ENCODE results near the gene ZNF565. TPM values are rescaled to one million over a fixed set of nuclear protein-coding genes. Genes with fewer than 3 reads are reported as not detected.

ZNF565 gene
- total and polyA plus RNA-seq, 3 experiments from 2014 or later, result 2.1 to 6.4 (median 2.5) TPM

DNA sequence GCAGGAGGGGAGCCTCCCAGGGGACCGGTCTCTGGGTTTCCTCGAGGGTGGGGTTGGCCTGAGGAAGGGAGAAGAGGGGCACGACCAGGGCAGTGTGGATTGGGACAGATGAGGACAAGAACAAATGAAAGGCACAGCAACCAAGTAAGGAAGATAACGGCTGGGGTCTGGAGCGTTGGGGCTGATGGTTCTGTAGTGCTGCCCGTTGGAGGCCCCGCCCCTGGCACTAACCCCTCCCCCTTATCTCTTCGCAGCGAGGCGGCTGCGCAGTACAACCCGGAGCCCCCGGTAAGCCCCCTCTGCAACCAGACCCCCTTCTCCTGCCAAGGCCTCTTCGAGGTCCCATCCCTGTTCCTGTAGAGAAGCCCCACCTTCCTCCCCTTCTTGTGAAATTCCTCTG is 72.4 kb downstream of the ZNF565 start:
- Histone ChIP-seq H3K4me1 (ENCODE audit: insufficient read depth, low read length) (peaks cover 9% of the 10 kb centered on the region), H3K27me3 (ENCODE audit: insufficient read depth, low read length, poor library complexity, severe bottlenecking) (no peaks in the 10 kb centered on the region), H3K4me3 (ENCODE audit: low read length) (no peak overlapping the region), H3K9me3 (ENCODE audit: low read length) (no peaks in the 10 kb centered on the region), H3K36me3 (ENCODE audit: insufficient read depth, low read length) (peaks cover 28% of the 10 kb centered on the region), H3K27ac (ENCODE audit: low read depth, low read length) (no peak overlapping the region)
- H3K4me1 Mint-ChIP-seq, result peaks cover 22 to 26% (median 24%) of the 10 kb centered on the region in 3 donors
- peak overlapping the region in 4 of 7 donors; percentile 48 to 96 (median 77) for H3K4me3 Mint-ChIP-seq
- no peak for DNase-seq
- H3K27me3 Mint-ChIP-seq, result no peaks in the 10 kb centered on the region
- POLR2A ChIA-PET, result no interaction called here
- peaks cover 10 to 61% (median 16%) of the 10 kb centered on the region in 3 donors for H3K36me3 Mint-ChIP-seq
- no peaks in the 10 kb centered on the region for H3K9me3 Mint-ChIP-seq
- peak overlapping the region in 3 of 8 donors; percentile 2 to 92 (median 90) for H3K27ac Mint-ChIP-seq
- CTCF ChIA-PET, result interaction anchor here (5.9 kb wide), 1 partner anchor 14 kb away, joined by 36 read pairs; no protein-coding TSS in a partner anchor

DNA sequence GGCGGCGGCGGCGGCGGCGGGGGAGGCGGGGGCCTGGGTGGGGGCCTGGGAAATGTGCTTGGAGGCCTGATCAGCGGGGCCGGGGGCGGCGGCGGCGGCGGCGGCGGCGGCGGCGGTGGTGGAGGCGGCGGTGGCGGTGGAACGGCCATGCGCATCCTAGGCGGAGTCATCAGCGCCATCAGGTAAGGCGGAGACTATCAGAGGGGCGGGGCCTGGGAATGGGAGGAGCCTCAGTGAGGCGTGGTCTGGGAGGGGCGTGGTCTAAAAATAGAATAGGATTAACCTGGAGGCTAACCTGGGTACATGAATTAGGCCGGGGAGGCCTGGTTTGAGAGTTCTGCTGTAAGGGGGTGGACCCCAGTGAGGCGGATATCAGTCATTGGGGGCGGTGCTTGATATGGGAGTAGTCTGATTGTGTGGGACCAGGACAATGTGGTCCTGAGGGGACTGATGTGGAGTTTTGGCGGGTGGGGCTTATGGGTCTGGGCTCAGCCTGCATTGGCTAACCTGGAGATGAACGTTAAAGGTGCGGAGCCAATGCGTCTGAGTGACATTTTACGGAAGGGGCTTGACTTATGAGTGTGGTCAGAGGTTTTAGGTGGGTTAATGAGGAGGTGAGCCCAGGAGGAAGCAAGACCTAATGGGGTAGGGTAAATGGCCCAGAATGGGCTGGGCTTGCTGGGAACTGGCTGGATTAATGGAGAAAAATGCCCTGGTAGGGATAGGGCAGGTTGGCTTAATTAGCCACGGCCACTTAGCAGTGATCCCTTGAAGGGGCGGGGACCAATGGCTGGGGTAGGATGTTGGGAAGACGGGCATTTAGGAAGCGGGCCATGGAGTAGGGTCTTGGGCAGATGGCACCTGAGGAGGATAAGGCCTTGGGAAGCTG is 73.2 kb downstream of the ZNF565 start:
- Mint-ChIP-seq H3K27ac (peak overlapping the region; percentile 22 to 98 (median 90)), H3K27me3 (no peaks in the 10 kb centered on the region), H3K4me1 (peaks cover 16 to 23% (median 23%) of the 10 kb centered on the region in 3 donors), H3K36me3 (peaks cover 6 to 53% (median 11%) of the 10 kb centered on the region in 3 donors), H3K4me3 (peak overlapping the region; percentile 94 to 98 (median 96)), H3K9me3 (no peaks in the 10 kb centered on the region)
- Histone ChIP-seq H3K9me3 (ENCODE audit: low read length) (no peaks in the 10 kb centered on the region), H3K27ac (ENCODE audit: low read depth, low read length) (peak overlapping the region; percentile 13), H3K36me3 (ENCODE audit: insufficient read depth, low read length) (peaks cover 24% of the 10 kb centered on the region), H3K4me3 (ENCODE audit: low read length) (peak overlapping the region; percentile 33), H3K4me1 (ENCODE audit: insufficient read depth, low read length) (peaks cover 9% of the 10 kb centered on the region), H3K27me3 (ENCODE audit: insufficient read depth, low read length, poor library complexity, severe bottlenecking) (no peaks in the 10 kb centered on the region)
- ChIA-PET CTCF (interaction anchor here (3.9 kb wide), 1 partner anchor 14 kb away, joined by 21 read pairs; no protein-coding TSS in a partner anchor), POLR2A (no interaction called here)
- peak; percentile 78 to 90 (median 86) for DNase-seq

DNA sequence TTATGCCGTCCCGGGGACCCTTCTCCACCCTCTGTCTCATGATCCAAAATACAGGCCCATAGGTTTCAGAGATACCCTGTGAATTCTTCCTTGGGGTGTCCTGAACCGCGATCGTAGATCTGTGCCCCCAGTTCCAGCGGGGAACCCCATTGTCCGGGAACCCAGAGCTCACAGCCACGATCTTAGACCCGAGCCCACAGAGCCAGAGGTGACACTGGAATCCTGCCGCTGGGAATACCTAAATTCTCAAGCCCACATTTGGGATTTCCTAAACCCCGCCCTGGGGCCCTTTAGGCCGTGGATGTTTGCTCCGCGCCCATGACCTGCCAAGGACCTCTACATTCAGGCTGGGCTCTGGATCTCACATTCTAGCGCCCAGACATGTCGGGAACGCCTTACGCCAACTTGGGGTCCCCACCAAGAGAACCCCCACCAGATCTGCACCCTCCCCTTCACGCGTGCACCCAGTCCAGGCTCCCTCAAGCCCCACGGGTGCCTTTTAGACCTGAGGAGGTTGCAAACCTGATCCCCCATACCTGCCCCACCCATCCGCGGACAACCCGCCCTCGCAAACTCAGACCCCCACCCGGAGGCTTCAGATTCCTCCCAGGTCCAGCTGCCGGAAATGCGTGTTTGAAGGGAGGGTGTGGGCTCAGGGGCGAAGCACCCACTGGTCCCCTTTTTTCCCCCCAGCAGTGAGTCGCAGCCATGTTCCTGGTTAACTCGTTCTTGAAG is 74.0 kb downstream of the ZNF565 start:
- peaks cover 9% of the 10 kb centered on the region for H3K4me1 ChIP-seq (ENCODE audit: insufficient read depth, low read length)
- Mint-ChIP-seq H3K36me3 (peaks cover 4 to 45% (median 9%) of the 10 kb centered on the region in 3 donors), H3K4me1 (peaks cover 15 to 23% (median 23%) of the 10 kb centered on the region in 3 donors), H3K27me3 (no peaks in the 10 kb centered on the region), H3K4me3 (peak overlapping the region; percentile 94 to 98 (median 96)), H3K27ac (peak overlapping the region; percentile 22 to 98 (median 92)), H3K9me3 (no peaks in the 10 kb centered on the region)
- CTCF ChIA-PET, result interaction anchor here (3.9 kb wide), 1 partner anchor 13 kb away, joined by 21 read pairs; no protein-coding TSS in a partner anchor
- H3K4me3 ChIP-seq (ENCODE audit: low read length), result peak overlapping the region; percentile 98
- peak in 3 of 5 donors; percentile 27 to 68 (median 50) for DNase-seq
- POLR2A ChIA-PET, result interaction anchor here (0.6 to 1.5 kb wide), 2 partner anchors 26 to 52 kb away, joined by 5 to 6 read pairs; partner anchors contain the start of genes POLR2I and TBCB
- peaks cover 16% of the 10 kb centered on the region for H3K36me3 ChIP-seq (ENCODE audit: insufficient read depth, low read length)
- H3K27me3 ChIP-seq (ENCODE audit: insufficient read depth, low read length, poor library complexity, severe bottlenecking), result no peaks in the 10 kb centered on the region
- H3K27ac ChIP-seq (ENCODE audit: low read depth, low read length), result peak overlapping the region; percentile 91
- H3K9me3 ChIP-seq (ENCODE audit: low read length), result no peaks in the 10 kb centered on the region

DNA sequence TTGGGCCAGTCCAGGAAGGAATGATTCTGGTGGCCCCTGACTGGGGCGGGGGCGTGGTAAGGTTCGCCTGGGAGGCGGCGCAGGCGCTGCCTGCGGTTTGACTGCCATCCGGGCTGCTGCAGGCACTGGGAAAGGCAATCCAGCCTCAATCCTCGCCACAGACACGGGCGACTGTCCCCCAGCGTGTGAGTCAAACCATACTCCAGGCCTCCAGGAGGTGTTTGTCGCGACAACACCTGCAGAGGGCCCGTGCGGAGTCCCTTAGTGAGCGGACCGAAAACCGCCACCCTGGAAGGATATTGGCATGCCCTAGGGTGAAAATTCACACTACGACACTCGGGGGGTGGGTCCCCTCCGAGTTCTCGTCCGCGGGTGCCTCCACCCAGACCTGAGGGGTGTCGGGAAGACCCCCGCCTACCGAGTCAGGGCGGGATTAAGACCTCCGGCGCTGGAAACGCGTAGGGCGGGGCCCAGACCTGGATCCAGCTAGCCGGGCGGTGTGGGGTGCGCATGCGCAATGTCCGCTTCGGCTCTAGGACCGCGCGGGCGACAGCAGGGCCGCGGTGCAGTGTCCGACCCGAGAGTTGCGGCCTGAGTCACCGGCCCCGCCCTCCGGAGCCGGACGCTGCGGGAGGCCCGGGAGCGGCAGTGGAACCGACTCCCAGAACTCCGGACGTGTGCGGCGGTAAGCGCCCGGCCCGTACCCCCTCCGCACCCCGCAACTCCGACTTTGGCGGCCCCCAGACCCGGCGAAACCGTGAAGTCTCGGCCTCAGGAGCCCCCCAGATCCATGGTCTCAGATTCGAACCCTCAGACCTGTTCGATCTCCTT is 74.8 kb downstream of the ZNF565 start, which contains the start of gene CAPNS1:
CAPNS1 (plus strand) TSS at position 594 of the 831 bp plus-strand sequence. CDS start 946 bp downstream, outside the sequence.
- POLR2A ChIA-PET, result interaction anchor here (0.6 to 1.5 kb wide), 3 partner anchors 12 to 75 kb away, joined by 4 to 6 read pairs (median 5); partner anchors contain the start of genes POLR2I, TBCB, ZNF146 and ZNF565
- CTCF ChIA-PET, result interaction anchor here (1.2 to 3.9 kb wide), 2 partner anchors 10 to 12 kb away, joined by 3 to 21 read pairs; no protein-coding TSS in a partner anchor
- peak within 1 kb of the TSS; percentile 91 for H3K27ac ChIP-seq (ENCODE audit: low read depth, low read length)
- peaks cover 14% of the 10 kb centered on the region for H3K36me3 ChIP-seq (ENCODE audit: insufficient read depth, low read length)
- Mint-ChIP-seq H3K4me1 (peaks cover 15 to 23% (median 23%) of the 10 kb centered on the region in 3 donors), H3K27ac (peak within 1 kb of the TSS; percentile 22 to 98 (median 92)), H3K36me3 (peaks cover 4 to 38% (median 9%) of the 10 kb centered on the region in 3 donors), H3K27me3 (no peaks in the 10 kb centered on the region), H3K9me3 (no peaks in the 10 kb centered on the region), H3K4me3 (peak within 1 kb of the TSS; percentile 94 to 98 (median 96))
- H3K4me1 ChIP-seq (ENCODE audit: insufficient read depth, low read length), result peaks cover 9% of the 10 kb centered on the region
- H3K4me3 ChIP-seq (ENCODE audit: low read length), result peak within 1 kb of the TSS; percentile 98
- DNase-seq, result peak; percentile 87 to 95 (median 89)
- H3K27me3 ChIP-seq (ENCODE audit: insufficient read depth, low read length, poor library complexity, severe bottlenecking), result no peaks in the 10 kb centered on the region
- no peaks in the 10 kb centered on the region for H3K9me3 ChIP-seq (ENCODE audit: low read length)

DNA sequence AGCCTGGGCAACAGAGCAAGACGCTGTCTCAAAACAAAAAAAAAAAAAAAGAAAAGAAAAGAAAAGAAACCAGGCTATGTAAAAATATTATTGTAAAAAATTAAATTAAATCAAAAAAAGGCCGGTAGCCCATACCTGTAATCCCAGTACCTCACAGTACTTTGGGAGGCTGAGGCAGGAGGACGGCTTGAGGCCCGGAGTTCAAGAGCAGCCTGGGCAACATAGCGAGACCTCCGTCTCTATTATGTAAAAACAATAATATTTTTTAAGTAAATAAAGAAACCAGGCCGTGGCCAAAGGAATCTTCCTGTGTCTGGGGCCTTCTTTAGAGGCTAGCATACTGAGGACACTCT is 75.4 kb downstream of the ZNF565 start:
- POLR2A ChIA-PET, result interaction anchor here (0.6 to 1.5 kb wide), 3 partner anchors 11 to 76 kb away, joined by 4 to 6 read pairs (median 5); partner anchors contain the start of genes POLR2I, TBCB, ZNF146 and ZNF565
- Histone ChIP-seq H3K4me1 (ENCODE audit: insufficient read depth, low read length) (peaks cover 9% of the 10 kb centered on the region), H3K27ac (ENCODE audit: low read depth, low read length) (peak overlapping the region; percentile 91), H3K36me3 (ENCODE audit: insufficient read depth, low read length) (peaks cover 12% of the 10 kb centered on the region), H3K9me3 (ENCODE audit: low read length) (no peaks in the 10 kb centered on the region), H3K27me3 (ENCODE audit: insufficient read depth, low read length, poor library complexity, severe bottlenecking) (no peaks in the 10 kb centered on the region), H3K4me3 (ENCODE audit: low read length) (peak overlapping the region; percentile 98)
- no peak for DNase-seq
- Mint-ChIP-seq H3K4me3 (peak overlapping the region; percentile 94 to 98 (median 96)), H3K9me3 (no peaks in the 10 kb centered on the region), H3K27ac (peak overlapping the region; percentile 22 to 93 (median 90)), H3K36me3 (peaks cover 4 to 33% (median 6%) of the 10 kb centered on the region in 3 donors), H3K4me1 (peaks cover 15 to 23% (median 23%) of the 10 kb centered on the region in 3 donors), H3K27me3 (no peaks in the 10 kb centered on the region)
- CTCF ChIA-PET, result interaction anchor here (1.2 to 3.9 kb wide), 2 partner anchors 10 to 12 kb away, joined by 3 to 21 read pairs; no protein-coding TSS in a partner anchor

DNA sequence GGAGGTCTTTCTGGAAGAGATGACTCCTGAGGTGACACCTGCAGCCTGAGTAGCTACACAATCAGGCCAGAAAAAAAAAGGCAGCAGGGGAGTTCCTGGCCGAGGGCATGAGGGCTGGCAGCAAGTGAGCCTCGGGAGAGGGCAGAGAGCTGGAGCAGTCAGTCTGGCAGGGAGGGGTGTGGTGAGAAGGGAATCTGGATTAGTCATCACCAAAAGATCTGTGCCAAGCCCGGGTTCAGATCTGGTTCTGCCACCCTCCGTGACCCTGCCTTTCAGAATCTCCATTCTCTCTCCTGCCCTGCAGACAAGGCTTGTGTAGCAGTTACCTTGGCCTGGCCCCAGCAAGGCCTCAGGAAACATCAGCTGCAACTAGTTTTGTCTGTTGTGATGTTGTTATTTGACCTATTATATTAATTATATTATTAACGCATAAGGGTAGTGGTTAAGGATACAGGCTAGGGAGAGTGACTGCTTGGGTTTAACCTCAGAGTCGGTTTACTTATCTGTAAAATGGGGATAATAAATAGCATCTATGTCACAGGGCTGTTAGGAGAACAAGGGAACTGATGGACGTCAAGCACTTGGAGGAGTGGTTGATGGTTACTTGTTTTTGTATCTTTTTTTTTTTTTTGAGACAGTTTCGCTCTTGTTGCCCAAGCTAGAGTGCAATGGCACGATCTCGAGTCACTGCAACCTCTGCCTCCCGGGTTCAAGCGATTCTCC is 77.3 kb downstream of the ZNF565 start:
- peaks cover 21 to 26% (median 21%) of the 10 kb centered on the region in 3 donors for H3K4me1 Mint-ChIP-seq
- Histone ChIP-seq H3K36me3 (ENCODE audit: insufficient read depth, low read length) (peaks cover under 1% of the 10 kb centered on the region), H3K27ac (ENCODE audit: low read depth, low read length) (no peak overlapping the region), H3K4me1 (ENCODE audit: insufficient read depth, low read length) (peaks cover 13% of the 10 kb centered on the region), H3K9me3 (ENCODE audit: low read length) (no peaks in the 10 kb centered on the region), H3K4me3 (ENCODE audit: low read length) (no peak overlapping the region), H3K27me3 (ENCODE audit: insufficient read depth, low read length, poor library complexity, severe bottlenecking) (no peaks in the 10 kb centered on the region)
- H3K9me3 Mint-ChIP-seq, result no peaks in the 10 kb centered on the region
- ChIA-PET CTCF (interaction anchor here (3.9 kb wide), 1 partner anchor 10 kb away, joined by 21 read pairs; no protein-coding TSS in a partner anchor), POLR2A (interaction anchor here (1.5 kb wide), 1 partner anchor 9 kb away, joined by 4 read pairs; no protein-coding TSS in a partner anchor)
- H3K27ac Mint-ChIP-seq, result peak overlapping the region in 3 of 8 donors; percentile 66 to 72 (median 70)
- H3K36me3 Mint-ChIP-seq, result peaks cover 4 to 21% (median 4%) of the 10 kb centered on the region in 3 donors
- DNase-seq, result no peak
- H3K27me3 Mint-ChIP-seq, result no peaks in the 10 kb centered on the region
- H3K4me3 Mint-ChIP-seq, result peak overlapping the region in 1 of 7 donors; percentile 67

Data from CD8-positive, alpha-beta memory T cell (primary cell).